Activated CD8-positive, alpha-beta T cell treated with anti-CD3 and anti-CD28 coated beads for 36 hours (primary cell): Measurements from ENCODE around the gene ACTBL2. TPM values are rescaled to one million over a fixed set of nuclear protein-coding genes. Genes with fewer than 3 reads are reported as not detected.
"Not testable (repeated sequence)": the region's sequence is repeated elsewhere in the genome, so short reads cannot be mapped to it uniquely, and the experiment has no call there.

Experiments
- ATAC-seq: fragments of 200-7000 bp; cut with Tn5 transposase; one replicate; pipeline ENCODE4 v1.10.0; 2021; ENCODE audit warnings: mild to moderate bottlenecking, moderate library complexity
- CTCF ChIA-PET: fragments of 350-600 bp; sonication (Branson Sonifier 250); formaldehyde crosslinking; loops from one replicate; lab custom pipeline; 2021; ENCODE audit warnings: antibody characterized with exemption; lab: Charles Lee
- POLR2A ChIA-PET: fragments of 350-600 bp; sonication (Branson Sonifier 250); formaldehyde crosslinking; loops from one replicate; lab custom pipeline; 2021; ENCODE audit warnings: antibody characterized with exemption; lab: Charles Lee
- DNase-seq: peaks from one replicate; pipeline ENCODE4 v3.0.0-alpha.2; 2020
- H3K27ac Mint-ChIP-seq: one replicate; pipeline ENCODE4 v1.8.0; 2021; ENCODE audit warnings: mild to moderate bottlenecking, mixed read lengths
- H3K27me3 Mint-ChIP-seq: one replicate; pipeline ENCODE4 v1.8.0; 2021; ENCODE audit warnings: mixed read lengths
- H3K36me3 Mint-ChIP-seq: one replicate; pipeline ENCODE4 v1.8.0; 2021; ENCODE audit warnings: low read depth, mixed read lengths
- H3K4me1 Mint-ChIP-seq: one replicate; pipeline ENCODE4 v1.8.0; 2021; ENCODE audit warnings: low read depth, mixed read lengths
- H3K4me3 Mint-ChIP-seq: one replicate; pipeline ENCODE4 v1.8.0; 2021; ENCODE audit warnings: mild to moderate bottlenecking, moderate library complexity, mixed read lengths
- H3K9me3 Mint-ChIP-seq: one replicate; pipeline ENCODE4 v1.8.0; 2021; ENCODE audit warnings: mixed read lengths
- intact Hi-C: fragments of 100-400 bp; cut with micrococcal nuclease; formaldehyde crosslinking; loops from one replicate; pipeline ENCODE4 v1.10.0; 2022
- total RNA-seq, 2 experiments: library from RNA; stranded (reverse); gene quantifications; one replicate each; pipeline ENCODE4 v1.2.3, GENCODE V29; 2021
- TF ChIP-seq, protein P1 (sequence below): fragments of 200-600 bp; IDR thresholded peaks from one replicate; pipeline ENCODE4 v1.8.0; 2022; ENCODE audit warnings: antibody characterized with exemption, mild to moderate bottlenecking

ACTBL2 gene
- total RNA-seq, 2 experiments from 2014 or later: not detected

DNA sequence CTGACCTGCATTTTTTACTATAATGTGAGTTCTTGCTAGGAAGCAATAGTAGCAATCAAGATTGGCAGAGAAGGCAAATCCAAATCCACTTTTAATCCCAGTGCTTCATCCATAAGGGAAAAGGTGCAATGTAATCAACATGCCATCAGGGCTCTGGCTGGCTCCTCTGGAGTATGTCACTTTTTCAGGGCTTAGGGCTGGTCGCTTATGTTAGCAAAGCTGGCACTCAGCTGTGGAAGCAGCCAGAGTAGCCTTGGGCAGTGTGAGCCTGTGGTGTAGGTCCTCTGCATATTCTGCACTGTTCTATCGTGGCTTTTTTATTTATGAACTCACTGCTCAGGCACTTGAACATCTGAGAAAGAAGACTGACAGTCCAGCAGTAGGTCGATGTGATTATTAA lies 16.1 kb downstream of the ACTBL2 start:
- ChIA-PET CTCF (no interaction called here), POLR2A (no interaction called here)
- no peaks in the 10 kb centered on the region for H3K4me1 Mint-ChIP-seq
- H3K9me3 Mint-ChIP-seq: peaks cover 2% of the 10 kb centered on the region
- H3K27me3 Mint-ChIP-seq: peaks cover 2% of the 10 kb centered on the region
- no peak for ATAC-seq
- no peak overlapping the region for H3K4me3 Mint-ChIP-seq
- no peak for DNase-seq
- H3K27ac Mint-ChIP-seq: no peak overlapping the region
- TF ChIP-seq, protein P1, sequence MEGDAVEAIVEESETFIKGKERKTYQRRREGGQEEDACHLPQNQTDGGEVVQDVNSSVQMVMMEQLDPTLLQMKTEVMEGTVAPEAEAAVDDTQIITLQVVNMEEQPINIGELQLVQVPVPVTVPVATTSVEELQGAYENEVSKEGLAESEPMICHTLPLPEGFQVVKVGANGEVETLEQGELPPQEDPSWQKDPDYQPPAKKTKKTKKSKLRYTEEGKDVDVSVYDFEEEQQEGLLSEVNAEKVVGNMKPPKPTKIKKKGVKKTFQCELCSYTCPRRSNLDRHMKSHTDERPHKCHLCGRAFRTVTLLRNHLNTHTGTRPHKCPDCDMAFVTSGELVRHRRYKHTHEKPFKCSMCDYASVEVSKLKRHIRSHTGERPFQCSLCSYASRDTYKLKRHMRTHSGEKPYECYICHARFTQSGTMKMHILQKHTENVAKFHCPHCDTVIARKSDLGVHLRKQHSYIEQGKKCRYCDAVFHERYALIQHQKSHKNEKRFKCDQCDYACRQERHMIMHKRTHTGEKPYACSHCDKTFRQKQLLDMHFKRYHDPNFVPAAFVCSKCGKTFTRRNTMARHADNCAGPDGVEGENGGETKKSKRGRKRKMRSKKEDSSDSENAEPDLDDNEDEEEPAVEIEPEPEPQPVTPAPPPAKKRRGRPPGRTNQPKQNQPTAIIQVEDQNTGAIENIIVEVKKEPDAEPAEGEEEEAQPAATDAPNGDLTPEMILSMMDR: no peak
- H3K36me3 Mint-ChIP-seq: no peaks in the 10 kb centered on the region
- intact Hi-C loops: no loop called here

DNA sequence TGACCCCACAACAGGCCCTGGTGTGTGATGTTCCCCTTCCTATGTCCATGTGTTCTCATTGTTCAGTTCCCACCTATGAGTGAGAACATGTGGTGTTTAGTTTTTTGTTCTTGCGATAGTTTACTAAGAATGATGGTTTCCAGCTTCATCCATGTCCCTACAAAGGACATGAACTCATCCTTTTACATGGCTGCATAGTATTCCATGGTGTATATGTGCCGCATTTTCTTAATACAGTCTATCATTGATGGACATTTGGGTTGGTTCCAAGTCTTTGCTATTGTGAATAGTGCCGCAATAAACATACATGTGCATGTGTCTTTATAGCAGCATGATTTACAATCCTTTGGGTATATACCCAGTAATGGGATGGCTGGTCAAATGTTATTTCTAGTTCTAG lies 22.6 kb downstream of the ACTBL2 start:
- intact Hi-C loops, CTCF ChIA-PET, H3K4me1 Mint-ChIP-seq, DNase-seq, H3K27ac Mint-ChIP-seq, H3K27me3 Mint-ChIP-seq, H3K36me3 Mint-ChIP-seq, POLR2A ChIA-PET, H3K4me3 Mint-ChIP-seq, ATAC-seq, H3K9me3 Mint-ChIP-seq: not testable (repeated sequence)

DNA sequence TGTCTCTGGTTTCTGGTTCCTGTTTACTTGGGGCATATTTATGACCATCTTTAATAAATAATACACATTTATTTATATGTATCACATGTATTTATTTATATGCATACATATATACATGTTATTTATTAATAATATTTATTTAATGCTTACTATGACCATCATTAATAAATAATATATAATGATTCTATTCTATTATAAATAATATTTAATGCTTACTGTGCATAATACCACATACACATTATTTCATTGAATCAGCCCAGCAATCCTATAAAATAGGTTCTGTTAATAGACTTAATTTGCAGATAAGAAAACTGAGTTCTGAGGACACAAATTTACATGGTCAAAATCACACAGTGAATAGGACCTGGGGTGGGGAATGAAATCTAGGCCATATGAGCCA lies 24.2 kb downstream of the ACTBL2 start:
- ATAC-seq: no peak
- intact Hi-C loops: no loop called here
- CTCF ChIA-PET: no interaction called here

DNA sequence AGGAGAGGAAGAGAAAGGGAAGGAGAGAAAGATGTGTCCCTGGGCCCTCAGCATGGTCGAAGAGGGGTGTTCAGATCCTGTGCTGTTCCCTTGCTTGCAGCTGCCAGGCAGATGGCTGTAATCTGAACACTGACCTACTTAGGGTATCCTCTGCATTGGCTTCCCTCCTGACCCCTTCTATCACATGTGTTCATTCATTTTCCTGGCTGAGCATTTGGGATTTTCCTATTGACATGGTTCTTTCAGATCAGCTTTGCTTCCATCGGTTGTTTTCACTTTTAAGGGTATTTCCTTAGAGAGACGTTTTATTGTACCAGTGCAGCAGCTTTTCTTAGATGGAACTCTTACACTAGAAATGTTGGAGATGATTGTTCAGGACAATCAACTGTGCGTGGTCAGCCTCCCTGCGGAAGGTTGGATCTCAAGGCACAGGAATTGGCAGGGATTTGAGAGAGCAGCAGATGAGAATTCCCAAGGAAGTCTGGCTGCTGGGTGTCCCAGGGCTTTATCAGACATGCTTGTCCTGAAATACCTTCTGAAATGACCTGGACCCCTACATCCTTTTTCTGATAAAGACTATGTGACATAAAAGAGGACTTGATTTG lies 26.0 kb downstream of the ACTBL2 start:
- no peaks in the 10 kb centered on the region for H3K36me3 Mint-ChIP-seq
- H3K4me3 Mint-ChIP-seq: no peak overlapping the region
- TF ChIP-seq, protein P1: no peak
- DNase-seq (no peak), ATAC-seq (no peak)
- intact Hi-C loops: no loop called here
- POLR2A ChIA-PET: no interaction called here
- peaks cover 3% of the 10 kb centered on the region for H3K4me1 Mint-ChIP-seq
- H3K27me3 Mint-ChIP-seq: no peaks in the 10 kb centered on the region
- H3K27ac Mint-ChIP-seq: no peak overlapping the region
- CTCF ChIA-PET: interaction anchor here (0.8 to 1.2 kb wide), 2 partner anchors 31 to 42 kb away, joined by 3 to 4 read pairs; no protein-coding TSS in a partner anchor
- H3K9me3 Mint-ChIP-seq: no peaks in the 10 kb centered on the region

More for the DNA sequence above, 24.2 kb downstream of the ACTBL2 start:
- no peak overlapping the region for H3K4me3 Mint-ChIP-seq
- H3K36me3 Mint-ChIP-seq: no peaks in the 10 kb centered on the region
- TF ChIP-seq, protein P1: no peak
- no peak overlapping the region for H3K27ac Mint-ChIP-seq
- no peaks in the 10 kb centered on the region for H3K9me3 Mint-ChIP-seq
- no peaks in the 10 kb centered on the region for H3K4me1 Mint-ChIP-seq
- DNase-seq: no peak
- H3K27me3 Mint-ChIP-seq: no peaks in the 10 kb centered on the region
- POLR2A ChIA-PET: no interaction called here

DNA sequence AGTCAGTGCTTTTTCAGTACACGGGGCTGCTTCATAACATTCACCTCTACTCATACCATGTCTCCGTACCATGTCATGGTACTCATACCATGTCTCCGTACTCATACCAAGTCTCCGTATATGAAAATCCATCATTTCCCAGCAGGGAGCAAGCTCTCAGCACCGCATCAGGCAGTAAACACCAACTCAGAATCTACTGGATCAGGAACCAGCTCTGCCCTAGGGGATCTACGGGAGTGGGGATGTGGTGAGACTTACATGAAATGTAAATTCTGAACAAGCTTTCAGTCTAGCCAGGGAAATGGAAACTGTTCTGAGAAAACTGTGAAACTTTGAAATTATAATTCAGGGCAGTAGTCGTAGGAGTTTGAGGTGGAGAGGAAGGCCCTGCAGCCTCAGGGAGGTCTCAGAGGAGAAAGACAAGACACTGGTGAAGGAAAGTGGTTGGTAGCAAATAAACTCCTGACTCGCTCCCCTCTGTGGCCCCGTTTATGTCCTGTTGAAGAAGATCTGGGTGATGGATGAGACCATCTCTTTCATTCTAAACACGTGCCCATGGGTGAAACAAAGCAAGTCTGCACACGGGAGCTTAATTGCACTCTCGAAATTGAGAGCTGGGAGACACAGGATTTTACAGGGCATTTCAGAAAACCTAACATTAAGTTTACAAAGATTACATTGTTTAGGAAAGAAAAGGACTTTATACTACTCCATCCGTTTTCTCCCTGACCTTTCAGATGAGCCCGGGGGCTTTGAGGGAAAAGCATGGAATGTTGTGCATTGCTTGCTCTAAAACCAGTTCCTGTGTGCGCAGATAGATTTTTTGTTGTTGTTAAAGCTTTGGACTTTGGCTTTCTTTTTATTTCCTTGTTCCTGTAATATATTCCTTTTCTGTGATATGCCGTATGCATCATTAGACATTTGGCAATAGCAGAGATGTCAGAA lies 26.8 kb downstream of the ACTBL2 start:
- Mint-ChIP-seq H3K4me1 (peaks cover 7% of the 10 kb centered on the region), H3K36me3 (no peaks in the 10 kb centered on the region), H3K9me3 (no peaks in the 10 kb centered on the region), H3K27me3 (no peaks in the 10 kb centered on the region), H3K27ac (no peak overlapping the region), H3K4me3 (no peak overlapping the region)
- POLR2A ChIA-PET: no interaction called here
- DNase-seq (no peak), ATAC-seq (no peak)
- CTCF ChIA-PET: interaction anchor here (0.8 to 1.2 kb wide), 2 partner anchors 32 to 43 kb away, joined by 3 to 4 read pairs; no protein-coding TSS in a partner anchor
- intact Hi-C loops: no loop called here
- TF ChIP-seq, protein P1: no peak
